ENCODE measurements around the gene HMOX1. TPM values are rescaled to one million over a fixed set of nuclear protein-coding genes. Genes with fewer than 3 reads are reported as not detected.

Gene HMOX1
- total and polyA plus RNA-seq, 2 of the 8 experiments (the other 6 are each of a cell fraction or from before 2014, with no cell fraction given), result 25.0 to 41.6 TPM

DNA sequence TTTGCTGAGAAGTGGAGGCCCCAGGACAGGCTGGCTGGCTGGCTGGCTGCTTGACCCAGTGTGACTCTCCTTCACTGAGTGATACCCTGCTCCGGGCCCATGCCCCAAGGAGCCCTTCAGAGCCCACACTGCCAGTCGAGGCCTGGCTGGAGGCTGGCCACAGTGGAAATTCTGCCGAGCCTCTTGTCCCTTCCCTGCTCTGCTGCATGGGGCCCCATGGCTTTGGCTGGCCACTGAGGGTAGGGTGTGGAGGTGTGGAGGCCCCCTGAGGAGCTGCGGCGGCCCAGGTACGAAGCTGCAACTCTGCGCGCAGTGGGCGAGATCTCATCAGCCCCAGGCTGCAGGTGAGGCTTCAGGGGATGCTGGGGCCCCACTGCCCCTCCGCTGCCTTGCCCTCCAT lies 33.4 kb upstream of the HMOX1 start:
- Histone ChIP-seq H3K79me2 (ENCODE audit: control insufficient read depth in 1 of 2, insufficient read depth in 2 of 2, low read length in 2 of 2) (no peaks in the 10 kb centered on the region), H3K4me1 (replicated peaks in 1 of 4; ENCODE audit: control insufficient read depth in 3 of 4, insufficient read depth in 4 of 4, low read length in 3 of 4) (peaks cover 0 to 8% (median 4%) of the 10 kb centered on the region in 4 experiments; a peak in 5 of 7 replicates), H3K23me2 (ENCODE audit: low read depth, low read length) (peaks cover 17% of the 10 kb centered on the region), H3K27ac (ENCODE audit: low read depth, low read length) (no peak overlapping the region), H3K79me1 (ENCODE audit: low read depth, low read length) (no peaks in the 10 kb centered on the region), H2BK15ac (ENCODE audit: low read length) (no peak overlapping the region), H3K9ac (replicated peaks in 1 of 4; ENCODE audit: extremely low read depth in 1 of 4, low read depth in 3 of 4, low read length in 3 of 4) (no peak overlapping the region), H3K4ac (replicated peaks; ENCODE audit: insufficient read length, low read depth, low read length) (no peak overlapping the region), H3K56ac (replicated peaks; ENCODE audit: insufficient read length, low read depth, low read length) (no peak overlapping the region), H2AFZ (ENCODE audit: low read length) (no peak overlapping the region), H3K23ac (ENCODE audit: insufficient read length) (no peak overlapping the region), H4K5ac (ENCODE audit: insufficient read length, low read depth, low read length) (no peak overlapping the region), H2BK12ac (ENCODE audit: low read depth, low read length) (no peak overlapping the region), H2BK5ac (ENCODE audit: low read depth, low read length) (no peak overlapping the region), H3K27me3 (replicated peaks in 1 of 4; ENCODE audit: control insufficient read depth in 3 of 4, extremely low read depth in 1 of 4, insufficient read depth in 3 of 4, low read length in 3 of 4) (peaks cover 0 to 4% (median 0%) of the 10 kb centered on the region in 4 experiments; a peak in 4 of 7 replicates), H3K4me2 (ENCODE audit: insufficient read depth in 1 of 2, low read depth in 2 of 2, low read length in 2 of 2) (no peak overlapping the region), H2BK20ac (ENCODE audit: low read length) (no peak overlapping the region), H4K20me1 (replicated peaks in 1 of 2; ENCODE audit: control insufficient read depth in 1 of 2, insufficient read depth in 2 of 2, low read length in 2 of 2) (peaks cover 1 to 15% of the 10 kb centered on the region in 2 experiments), H3K14ac (ENCODE audit: insufficient read length) (no peak overlapping the region), H3K18ac (ENCODE audit: extremely low read depth, low read length) (no peak overlapping the region), H2BK120ac (replicated peaks; ENCODE audit: low read depth, low read length) (no peak overlapping the region), H4K8ac (ENCODE audit: extremely low read depth, insufficient read depth, low read length) (no peak overlapping the region; the same call in 1 of the 2 replicates), H4K91ac (replicated peaks; ENCODE audit: insufficient read length, low read length) (no peak overlapping the region), H3K4me3 (ENCODE audit: extremely low read depth in 1 of 4, insufficient read depth in 2 of 4, low read depth in 3 of 4, low read length in 4 of 4) (no peak overlapping the region), H2AK5ac (ENCODE audit: low read depth, low read length) (no peak overlapping the region), H3K36me3 (ENCODE audit: control insufficient read depth in 2 of 4, insufficient read depth in 4 of 4, low read length in 3 of 4) (peaks cover 0 to 13% (median 2%) of the 10 kb centered on the region in 4 experiments; a peak in 4 of 8 replicates), H3K9me3 (ENCODE audit: insufficient read depth in 2 of 2, low read depth in 1 of 2, low read length in 1 of 2) (no peaks in the 10 kb centered on the region)
- DNase-seq (ENCODE audit: low read depth in 1 of 2, low spot score in 2 of 2) (no peak), FAIRE-seq (no peak)
- ChIA-PET POLR2A (ENCODE audit: partially characterized antibody) (interaction anchor here (5.7 kb wide), 1 partner anchor 62 kb away, joined by 36 read pairs; no protein-coding TSS in a partner anchor), CTCF (ENCODE audit: partially characterized antibody) (interaction anchor here (0.9 to 1.5 kb wide), 5 partner anchors 14 to 245 kb away, joined by 3 read pairs; no protein-coding TSS in a partner anchor)
- 87% methylated on average over 10 of the region's 10 CpGs; no CpG with 5 or more reads in 1 of the 2 experiments for WGBS, 2 experiments (ENCODE audit: extremely low coverage in 1 of 2, insufficient coverage in 1 of 2, insufficient read length in 1 of 2, insufficient replicate concordance in 2 of 2, low coverage in 1 of 2, low lambda C conversion rate in 2 of 2, missing lambda C conversion rate in 1 of 2)
- no peak for TF ChIP-seq RBBP5 (IDR thresholded peaks at IDR 0.05; ENCODE audit: borderline replicate concordance, low read depth, low read length)
- TF ChIP-seq, protein P1, sequence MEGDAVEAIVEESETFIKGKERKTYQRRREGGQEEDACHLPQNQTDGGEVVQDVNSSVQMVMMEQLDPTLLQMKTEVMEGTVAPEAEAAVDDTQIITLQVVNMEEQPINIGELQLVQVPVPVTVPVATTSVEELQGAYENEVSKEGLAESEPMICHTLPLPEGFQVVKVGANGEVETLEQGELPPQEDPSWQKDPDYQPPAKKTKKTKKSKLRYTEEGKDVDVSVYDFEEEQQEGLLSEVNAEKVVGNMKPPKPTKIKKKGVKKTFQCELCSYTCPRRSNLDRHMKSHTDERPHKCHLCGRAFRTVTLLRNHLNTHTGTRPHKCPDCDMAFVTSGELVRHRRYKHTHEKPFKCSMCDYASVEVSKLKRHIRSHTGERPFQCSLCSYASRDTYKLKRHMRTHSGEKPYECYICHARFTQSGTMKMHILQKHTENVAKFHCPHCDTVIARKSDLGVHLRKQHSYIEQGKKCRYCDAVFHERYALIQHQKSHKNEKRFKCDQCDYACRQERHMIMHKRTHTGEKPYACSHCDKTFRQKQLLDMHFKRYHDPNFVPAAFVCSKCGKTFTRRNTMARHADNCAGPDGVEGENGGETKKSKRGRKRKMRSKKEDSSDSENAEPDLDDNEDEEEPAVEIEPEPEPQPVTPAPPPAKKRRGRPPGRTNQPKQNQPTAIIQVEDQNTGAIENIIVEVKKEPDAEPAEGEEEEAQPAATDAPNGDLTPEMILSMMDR (IDR thresholded peaks at IDR 0.05; ENCODE audit: control extremely low read depth in 1 of 3, insufficient read depth in 1 of 3, low read depth in 1 of 3, low read length in 3 of 3), result no peak
- TF ChIP-seq RXRA (IDR thresholded peaks at IDR 0.05; ENCODE audit: insufficient read depth, low read depth, low read length), result no peak
- TF ChIP-seq CHD1 (IDR thresholded peaks at IDR 0.05; ENCODE audit: low read depth, low read length), result no peak
- no peak for TF ChIP-seq BRCA1 (IDR thresholded peaks at IDR 0.05; ENCODE audit: low read depth, low read length)
- no peak for TF ChIP-seq CEBPB (IDR thresholded peaks at IDR 0.05; ENCODE audit: low read depth, low read length)
- TF ChIP-seq GTF2F1 (IDR thresholded peaks at IDR 0.05; ENCODE audit: borderline replicate concordance, low read depth, low read length), result no peak
- no peak for TF ChIP-seq CBX8 (IDR thresholded peaks at IDR 0.05; ENCODE audit: borderline replicate concordance, low read depth, low read length)
- no peak for TF ChIP-seq SUZ12 (IDR thresholded peaks at IDR 0.05; ENCODE audit: low read length)
- no peak for TF ChIP-seq POLR2AphosphoS5 (IDR thresholded peaks at IDR 0.05; ENCODE audit: low read depth, low read length)
- no peak for TF ChIP-seq JUND (IDR thresholded peaks at IDR 0.05; ENCODE audit: low read length)
- no peak for TF ChIP-seq HDAC6 (IDR thresholded peaks at IDR 0.05; ENCODE audit: low read depth, low read length)
